ENCODE data around the gene TRPC1. TPM values are rescaled to one million over a fixed set of nuclear protein-coding genes. Genes with fewer than 3 reads are reported as not detected.

Gene TRPC1
- total RNA-seq, 1 donor, result 26.1 TPM

DNA sequence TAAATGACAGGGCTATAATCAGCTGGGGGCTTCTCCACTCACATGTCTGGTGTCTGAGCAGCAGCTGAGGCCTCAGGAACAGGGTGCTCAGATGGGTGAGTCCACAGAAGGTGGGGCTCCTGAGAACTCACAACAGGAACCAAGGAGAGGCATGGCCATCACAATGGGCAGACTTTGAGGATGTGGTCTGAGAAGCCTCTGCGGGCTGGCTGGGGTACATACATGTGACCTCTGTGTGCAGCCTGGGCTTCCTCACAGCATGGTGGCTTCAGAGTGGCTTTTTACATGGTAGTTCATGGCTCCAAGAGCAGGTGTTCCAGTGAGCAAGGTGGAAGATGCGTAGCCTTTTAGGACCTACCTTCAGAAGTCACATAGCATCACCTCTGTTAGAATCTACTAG, 58.8 kb downstream of the TRPC1 start:
- TF ChIP-seq, protein P1, sequence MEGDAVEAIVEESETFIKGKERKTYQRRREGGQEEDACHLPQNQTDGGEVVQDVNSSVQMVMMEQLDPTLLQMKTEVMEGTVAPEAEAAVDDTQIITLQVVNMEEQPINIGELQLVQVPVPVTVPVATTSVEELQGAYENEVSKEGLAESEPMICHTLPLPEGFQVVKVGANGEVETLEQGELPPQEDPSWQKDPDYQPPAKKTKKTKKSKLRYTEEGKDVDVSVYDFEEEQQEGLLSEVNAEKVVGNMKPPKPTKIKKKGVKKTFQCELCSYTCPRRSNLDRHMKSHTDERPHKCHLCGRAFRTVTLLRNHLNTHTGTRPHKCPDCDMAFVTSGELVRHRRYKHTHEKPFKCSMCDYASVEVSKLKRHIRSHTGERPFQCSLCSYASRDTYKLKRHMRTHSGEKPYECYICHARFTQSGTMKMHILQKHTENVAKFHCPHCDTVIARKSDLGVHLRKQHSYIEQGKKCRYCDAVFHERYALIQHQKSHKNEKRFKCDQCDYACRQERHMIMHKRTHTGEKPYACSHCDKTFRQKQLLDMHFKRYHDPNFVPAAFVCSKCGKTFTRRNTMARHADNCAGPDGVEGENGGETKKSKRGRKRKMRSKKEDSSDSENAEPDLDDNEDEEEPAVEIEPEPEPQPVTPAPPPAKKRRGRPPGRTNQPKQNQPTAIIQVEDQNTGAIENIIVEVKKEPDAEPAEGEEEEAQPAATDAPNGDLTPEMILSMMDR (IDR thresholded peaks at IDR 0.05; ENCODE audit: insufficient read depth, low read length), result no peak
- DNase-seq (ENCODE audit: low read depth), result no peak
- H3K4me3 ChIP-seq (ENCODE audit: low read depth, low read length), result no peak overlapping the region

DNA sequence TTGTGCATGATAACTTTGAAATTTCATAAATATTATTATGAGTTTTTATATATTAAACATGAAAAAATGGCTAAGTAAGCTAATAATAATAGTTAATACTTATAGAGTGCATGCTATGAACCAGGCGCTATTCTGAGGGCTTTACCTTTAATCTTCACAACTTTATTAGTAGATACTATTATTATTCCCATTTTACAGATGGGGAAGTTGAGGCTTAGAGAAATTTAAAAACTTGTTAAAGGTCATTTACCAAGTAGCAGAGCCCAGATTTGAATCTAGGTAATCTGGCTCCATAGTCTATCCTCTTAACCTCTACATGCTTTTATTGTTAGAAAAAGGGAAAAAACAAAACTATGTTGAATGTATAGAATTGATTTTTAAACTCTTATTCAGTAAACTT, 60.4 kb downstream of the TRPC1 start:
- TF ChIP-seq, protein P1 (IDR thresholded peaks at IDR 0.05; ENCODE audit: insufficient read depth, low read length), result no peak
- no peak overlapping the region for H3K4me3 ChIP-seq (ENCODE audit: low read depth, low read length)
- DNase-seq (ENCODE audit: low read depth), result no peak

DNA sequence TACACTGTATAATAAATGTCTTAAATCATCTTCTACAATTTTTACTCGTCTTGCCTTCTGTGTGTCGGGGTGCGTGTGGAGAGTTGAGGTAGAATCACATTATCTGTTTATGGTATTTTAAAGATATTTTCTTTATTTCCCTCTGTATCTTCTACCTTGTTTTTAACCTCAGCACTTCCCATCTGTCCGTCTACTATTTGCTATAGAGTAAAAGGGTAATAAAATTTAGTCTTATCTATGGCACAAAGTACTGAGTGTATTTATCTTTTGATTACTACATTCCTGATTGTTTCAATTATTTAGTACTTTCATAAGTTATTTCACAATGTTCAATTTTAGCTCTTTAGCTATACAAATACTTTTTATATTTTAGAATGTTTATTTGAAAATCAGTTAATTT, 62.2 kb downstream of the TRPC1 start:
- no peak for DNase-seq (ENCODE audit: low read depth)
- no peak overlapping the region for H3K4me3 ChIP-seq (ENCODE audit: low read depth, low read length)
- TF ChIP-seq, protein P1 (IDR thresholded peaks at IDR 0.05; ENCODE audit: insufficient read depth, low read length), result no peak

DNA sequence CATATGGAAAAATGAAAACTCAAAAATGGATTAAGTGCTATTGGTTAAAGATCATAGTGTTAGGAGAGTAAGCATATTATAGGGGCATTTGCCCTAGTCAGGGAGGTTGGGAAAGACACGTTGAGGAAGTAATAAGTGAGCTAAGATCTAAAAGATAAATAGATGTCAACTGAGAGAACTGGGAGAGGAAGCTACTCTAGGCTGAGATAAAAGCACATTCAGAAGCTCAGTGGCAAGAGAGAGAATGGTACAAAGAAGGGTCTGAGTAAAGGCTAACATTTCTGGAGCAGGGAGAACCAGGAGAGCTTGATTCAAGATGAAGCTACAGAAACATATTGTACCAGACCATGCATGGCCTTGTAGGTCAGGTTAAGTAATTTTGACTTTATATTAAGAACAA, 63.9 kb downstream of the TRPC1 start:
- H3K4me3 ChIP-seq (ENCODE audit: low read depth, low read length), result no peak overlapping the region
- TF ChIP-seq, protein P1 (IDR thresholded peaks at IDR 0.05; ENCODE audit: insufficient read depth, low read length), result no peak
- no peak for DNase-seq (ENCODE audit: low read depth)

DNA sequence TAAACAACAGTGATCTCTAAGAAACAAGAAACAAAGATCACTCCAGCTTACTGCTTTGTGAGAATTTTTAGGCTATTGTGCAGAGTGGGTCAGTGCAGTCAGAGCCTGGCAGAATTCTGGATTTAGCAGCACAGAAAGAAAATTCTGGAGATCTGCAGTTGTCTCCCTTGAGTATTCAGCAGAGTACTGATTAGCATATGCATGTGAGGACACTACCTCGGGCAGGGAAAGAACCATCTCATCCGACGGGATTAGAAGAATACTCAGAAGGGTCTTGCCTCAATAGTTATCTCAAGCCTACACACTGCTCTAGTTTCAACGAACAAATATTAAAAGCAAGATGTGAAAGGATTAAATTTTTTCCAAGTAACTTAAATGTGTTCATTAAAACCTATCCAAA, 70.7 kb downstream of the TRPC1 start:
- H3K4me3 ChIP-seq (ENCODE audit: low read depth, low read length), result no peak overlapping the region
- TF ChIP-seq, protein P1 (IDR thresholded peaks at IDR 0.05; ENCODE audit: insufficient read depth, low read length), result no peak
- DNase-seq (ENCODE audit: low read depth), result no peak

DNA sequence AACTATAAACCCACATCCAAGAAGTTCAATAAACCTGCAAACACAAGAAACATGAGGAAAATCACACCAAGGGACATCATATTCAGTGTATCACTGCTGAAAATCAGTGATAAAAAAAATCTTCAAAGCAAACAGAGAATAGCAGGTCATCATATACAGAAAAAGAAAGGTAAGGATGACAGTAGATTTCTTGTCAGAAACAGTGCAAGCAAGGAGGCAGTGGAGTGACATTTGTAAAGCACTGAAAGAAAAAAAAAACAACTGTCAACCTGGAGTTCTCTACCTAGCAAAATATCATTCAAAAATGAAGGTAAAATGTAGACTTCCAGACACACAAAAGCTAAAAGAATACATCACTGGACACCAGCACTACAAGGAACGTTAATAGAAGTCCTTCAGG, 71.5 kb downstream of the TRPC1 start:
- TF ChIP-seq, protein P1 (IDR thresholded peaks at IDR 0.05; ENCODE audit: insufficient read depth, low read length), result no peak
- DNase-seq (ENCODE audit: low read depth), result no peak
- no peak overlapping the region for H3K4me3 ChIP-seq (ENCODE audit: low read depth, low read length)

DNA sequence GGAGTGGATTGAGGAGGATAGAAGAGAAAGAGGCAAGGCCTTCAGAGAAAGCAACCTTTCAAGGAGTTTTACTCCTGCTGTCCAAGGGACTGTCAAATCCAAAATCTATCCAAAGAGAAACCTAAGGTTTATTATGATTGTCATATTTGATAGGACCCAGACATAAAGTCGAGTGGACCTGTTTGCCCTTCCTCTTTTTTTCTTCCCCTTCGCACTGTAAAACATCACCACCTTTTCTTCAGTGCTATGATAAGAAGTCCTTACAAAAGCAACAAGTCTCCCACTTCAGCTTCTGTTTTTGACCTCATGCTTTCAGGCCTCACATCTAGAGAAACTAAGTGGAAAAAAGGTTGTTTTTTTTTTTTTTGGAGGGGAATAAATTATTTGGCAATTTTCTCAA, 73.0 kb downstream of the TRPC1 start:
- H3K4me3 ChIP-seq (ENCODE audit: low read depth, low read length), result no peak overlapping the region
- TF ChIP-seq, protein P1 (IDR thresholded peaks at IDR 0.05; ENCODE audit: insufficient read depth, low read length), result no peak
- no peak for DNase-seq (ENCODE audit: low read depth)
